Stimulated activated CD8-positive, alpha-beta memory T cell treated with anti-CD3 and anti-CD28 coated beads, Interleukin-7, amount 100 ng/mL, for 48 hours (primary cell): ENCODE results near the gene TBCC.
A peak's percentile ranks its signal among the peaks of the same experiment; 100 is the strongest.
"Not testable (repeated sequence)": the region's sequence is repeated elsewhere in the genome, so short reads cannot be mapped to it uniquely, and the experiment has no call there.

ENCODE experiments used
- DNase-seq, 2 donors: peaks; one replicate each; pipeline ENCODE4 v3.0.0-alpha.2; 2020; ENCODE audit warnings: low read depth in 1 of 2; ENCODE audit errors: extremely low read depth in 1 of 2

Gene TBCC

GRCh38 chr6:42733867-42734481, 11.9 kb downstream of the TBCC start:
- DNase-seq = not testable (repeated sequence)

GRCh38 chr6:42729731-42730130, 16.2 kb downstream of the TBCC start:
- no peak for DNase-seq

GRCh38 chr6:42727627-42728026, 18.3 kb downstream of the TBCC start:
- no peak for DNase-seq

GRCh38 chr6:42727087-42727611, 18.8 kb downstream of the TBCC start:
- DNase-seq = no peak

GRCh38 chr6:42726485-42727086, 19.3 kb downstream of the TBCC start:
- peak; percentile 24 to 52 for DNase-seq

- DNase-seq = no peak
These were observed 19.9 kb downstream of the TBCC start for GRCh38 chr6:42726026-42726425.

- DNase-seq = no peak
These were observed 21.1 kb downstream of the TBCC start for GRCh38 chr6:42724825-42725224.

GRCh38 chr6:42722497-42722896, 23.4 kb downstream of the TBCC start, which contains the start of gene PRPH2:
Gene PRPH2 (minus strand): TSS chr6:42722597. CDS start chr6:42722334, 263 bp downstream.
- DNase-seq = no peak

- no peak for DNase-seq
These were observed 25.2 kb downstream of the TBCC start for GRCh38 chr6:42720739-42721138.

GRCh38 chr6:42715871-42716270, 30.0 kb downstream of the TBCC start:
- no peak for DNase-seq

GRCh38 chr6:42714098-42714761, 31.7 kb downstream of the TBCC start:
- no peak for DNase-seq

- DNase-seq = no peak
These were observed 34.0 kb downstream of the TBCC start for GRCh38 chr6:42711930-42712329.

GRCh38 chr6:42710316-42710715, 35.6 kb downstream of the TBCC start:
- no peak for DNase-seq

GRCh38 chr6:42709871-42710270, 36.0 kb downstream of the TBCC start:
- no peak for DNase-seq

- DNase-seq = no peak
These were observed 37.8 kb downstream of the TBCC start for GRCh38 chr6:42708096-42708495.

GRCh38 chr6:42707595-42707994, 38.3 kb downstream of the TBCC start:
- DNase-seq = no peak

- DNase-seq = no peak
These were observed 40.9 kb downstream of the TBCC start for GRCh38 chr6:42704937-42705374.

GRCh38 chr6:42704251-42704936, 41.5 kb downstream of the TBCC start:
- no peak for DNase-seq

- not testable (repeated sequence) for DNase-seq
These were observed 43.1 kb downstream of the TBCC start for GRCh38 chr6:42702786-42703185.

GRCh38 chr6:42702200-42702599, 43.7 kb downstream of the TBCC start:
- no peak for DNase-seq

- DNase-seq = no peak
These were observed 47.7 kb downstream of the TBCC start for GRCh38 chr6:42698217-42698616.
